ENCODE measurements around the gene RPP38.

Gene RPP38

GRCh38 chr10:15092855-15093408 lies 4.2 kb upstream of the RPP38 start:
- intact Hi-C loops (cut with DNase I; ENCODE audit: low total_unique reads), result loop anchor here (10.0 kb wide), 2 partner anchors 72 to 138 kb away; partner anchors contain the start of genes DCLRE1C, MEIG1 and NMT2
- no peak for TF ChIP-seq CTCF (IDR thresholded peaks at IDR 0.05)
- Histone ChIP-seq H3K27me3 (peaks cover 0 to 3% of the 10 kb centered on the region in 2 donors), H3K9me3 (no peaks in the 10 kb centered on the region), H3K4me3 (no peak overlapping the region), H3K36me3 (no peaks in the 10 kb centered on the region), H3K27ac (no peak overlapping the region), H3K4me1 (peaks cover 0 to 22% (median 9%) of the 10 kb centered on the region in 4 donors)
- DNase-seq, result no peak

GRCh38 chr10:15096661-15097010 lies 519 bp upstream of the RPP38 start:
- intact Hi-C loops (cut with DNase I; ENCODE audit: low total_unique reads), result loop anchor here (10.0 kb wide), 2 partner anchors 68 to 142 kb away; partner anchors contain the start of genes DCLRE1C, MEIG1 and NMT2
- TF ChIP-seq CTCF (IDR thresholded peaks at IDR 0.05), result no peak
- H3K36me3 ChIP-seq, result peaks cover 0 to 6% (median 0%) of the 10 kb centered on the region in 3 donors
- peaks cover 0 to 31% (median 22%) of the 10 kb centered on the region in 4 donors for H3K4me1 ChIP-seq
- peaks cover 0 to 3% of the 10 kb centered on the region in 2 donors for H3K27me3 ChIP-seq
- no peaks in the 10 kb centered on the region for H3K9me3 ChIP-seq
- peak overlapping the region; percentile 87 to 91 for H3K27ac ChIP-seq
- H3K4me3 ChIP-seq, result peak overlapping the region; percentile 80 to 93
- no peak for DNase-seq

- intact Hi-C loops (cut with DNase I; ENCODE audit: low total_unique reads), result loop anchor here (10.0 kb wide), 2 partner anchors 65 to 145 kb away; partner anchors contain the start of genes DCLRE1C, MEIG1 and NMT2
- no peak for TF ChIP-seq CTCF (IDR thresholded peaks at IDR 0.05)
These were observed 2.7 kb downstream of the RPP38 start for GRCh38 chr10:15099886-15100285.

GRCh38 chr10:15103513-15103912 lies 6.4 kb downstream of the RPP38 start:
- no peak for TF ChIP-seq CTCF (IDR thresholded peaks at IDR 0.05)
- peaks cover 0 to 19% (median 10%) of the 10 kb centered on the region in 4 donors for H3K4me1 ChIP-seq
- H3K9me3 ChIP-seq, result no peaks in the 10 kb centered on the region
- H3K36me3 ChIP-seq, result peaks cover 21 to 66% (median 33%) of the 10 kb centered on the region in 3 donors
- H3K27me3 ChIP-seq, result no peaks in the 10 kb centered on the region
- intact Hi-C loops (cut with DNase I; ENCODE audit: low total_unique reads), result no loop called here
- no peak overlapping the region for H3K4me3 ChIP-seq
- DNase-seq, result no peak
- no peak overlapping the region for H3K27ac ChIP-seq

More at GRCh38 chr10:15099886-15100285, 2.7 kb downstream of the RPP38 start:
- Histone ChIP-seq H3K27me3 (no peaks in the 10 kb centered on the region), H3K4me3 (no peak overlapping the region), H3K27ac (no peak overlapping the region), H3K4me1 (peaks cover 0 to 31% (median 22%) of the 10 kb centered on the region in 4 donors), H3K9me3 (no peaks in the 10 kb centered on the region), H3K36me3 (peaks cover 15 to 39% (median 22%) of the 10 kb centered on the region in 3 donors)
- DNase-seq, result no peak

- Histone ChIP-seq H3K9me3 (no peaks in the 10 kb centered on the region), H3K27me3 (no peaks in the 10 kb centered on the region), H3K4me1 (peaks cover 0 to 4% (median 0%) of the 10 kb centered on the region in 4 donors), H3K36me3 (peaks cover 34 to 89% (median 51%) of the 10 kb centered on the region in 3 donors), H3K4me3 (no peak overlapping the region), H3K27ac (peak overlapping the region in 1 of 2 donors; percentile 25)
- TF ChIP-seq CTCF (IDR thresholded peaks at IDR 0.05), result peak; percentile 89 to 90
- peak; percentile 75 to 80 for DNase-seq
- intact Hi-C loops (cut with DNase I; ENCODE audit: low total_unique reads), result no loop called here
These were observed 9.3 kb downstream of the RPP38 start for GRCh38 chr10:15106352-15107013.

Measured in tibial artery (tissue), 4 donors.